GM12892 (cell line): ENCODE results near the gene ADAMTS12.

Source experiments
- DNase-seq: peaks from one replicate; pipeline ENCODE4 v3.0.0; 2011; ENCODE audit not compliant: insufficient read length
- FAIRE-seq: peaks from 2 replicates; lab custom pipeline; 2011; peaks lifted over from hg19 to GRCh38; lab: Jason Lieb, UNC
- POLR2A ChIP-seq: IDR thresholded peaks from 2 replicates; pipeline ENCODE4 v1.6.1; 2011; ENCODE audit warnings: low read depth, low read length, control low read depth
- POLR2AphosphoS5 ChIP-seq: IDR thresholded peaks from 2 replicates; pipeline ENCODE4 v1.6.1; 2011; ENCODE audit warnings: low read depth, low read length, control low read depth
- TAF1 ChIP-seq: IDR thresholded peaks from 2 replicates; pipeline ENCODE4 v1.6.1; 2011; ENCODE audit warnings: low read depth, mild to moderate bottlenecking, control low read depth, low read length, borderline replicate concordance

The ADAMTS12 gene

GRCh38 chr5:33857037-33857436 lies 34.8 kb downstream of the ADAMTS12 start:
- TF ChIP-seq POLR2AphosphoS5 (no peak), POLR2A (no peak), TAF1 (no peak)
- FAIRE-seq (peak; percentile 60), DNase-seq (no peak)

GRCh38 chr5:33855396-33855795 lies 36.4 kb downstream of the ADAMTS12 start:
- FAIRE-seq (no peak), DNase-seq (no peak)
- no peak for TF ChIP-seq POLR2A

- no peak for TF ChIP-seq POLR2A
- no peak for DNase-seq
- FAIRE-seq = no peak
Measured at GRCh38 chr5:33854733-33855151, 37.0 kb downstream of the ADAMTS12 start.

- no peak for TF ChIP-seq POLR2AphosphoS5
- TF ChIP-seq POLR2A = no peak
- no peak for TF ChIP-seq TAF1
- DNase-seq = no peak
- peak; percentile 24 for FAIRE-seq
Measured at GRCh38 chr5:33852837-33853236, 39.0 kb downstream of the ADAMTS12 start.

- TF ChIP-seq TAF1 (no peak), POLR2A (no peak), POLR2AphosphoS5 (no peak)
- DNase-seq = no peak
- no peak for FAIRE-seq
Measured at GRCh38 chr5:33852319-33852718, 39.5 kb downstream of the ADAMTS12 start.

DNA sequence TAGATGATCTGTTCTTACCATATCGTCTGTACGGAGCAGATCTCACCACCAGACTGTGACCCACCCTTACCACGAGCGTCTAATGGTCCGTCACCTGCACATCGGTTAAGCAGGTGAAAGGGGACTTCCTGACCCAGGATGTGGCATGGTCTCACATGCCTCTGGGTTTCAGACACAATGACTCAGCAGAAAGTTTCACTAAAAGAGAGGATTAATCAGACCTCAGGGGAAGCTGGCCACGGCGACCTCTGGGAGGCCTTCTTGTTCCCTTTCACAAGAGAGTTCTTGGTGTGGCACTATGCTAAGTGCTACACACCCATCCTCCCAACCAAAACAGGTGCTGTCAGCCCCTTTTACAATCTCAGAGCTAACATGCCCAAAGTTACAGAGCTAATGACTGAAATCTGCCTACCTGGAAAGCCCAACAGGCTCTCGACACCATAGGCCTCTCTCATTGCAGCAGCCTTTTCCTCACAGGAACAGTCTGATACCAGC lies 41.6 kb downstream of the ADAMTS12 start:
- peak; percentile 44; the same call in 1 of the 2 replicates for TF ChIP-seq POLR2AphosphoS5
- TF ChIP-seq TAF1 = no peak
- DNase-seq (peak; percentile 42), FAIRE-seq (peak; percentile 98)

- FAIRE-seq = peak; percentile 90
- no peak for DNase-seq
- no peak for TF ChIP-seq POLR2A
- TF ChIP-seq TAF1 = no peak
Measured at GRCh38 chr5:33848554-33848953, 43.2 kb downstream of the ADAMTS12 start.

- peak; percentile 51 for FAIRE-seq
- no peak for DNase-seq
- no peak for TF ChIP-seq POLR2A
- no peak for TF ChIP-seq POLR2AphosphoS5
- TF ChIP-seq TAF1 = no peak
Measured at GRCh38 chr5:33846851-33847250, 44.9 kb downstream of the ADAMTS12 start.

GRCh38 chr5:33843579-33843978 lies 48.2 kb downstream of the ADAMTS12 start:
- no peak for TF ChIP-seq POLR2AphosphoS5
- no peak for TF ChIP-seq TAF1
- no peak for TF ChIP-seq POLR2A
- FAIRE-seq = no peak
- no peak for DNase-seq

DNA sequence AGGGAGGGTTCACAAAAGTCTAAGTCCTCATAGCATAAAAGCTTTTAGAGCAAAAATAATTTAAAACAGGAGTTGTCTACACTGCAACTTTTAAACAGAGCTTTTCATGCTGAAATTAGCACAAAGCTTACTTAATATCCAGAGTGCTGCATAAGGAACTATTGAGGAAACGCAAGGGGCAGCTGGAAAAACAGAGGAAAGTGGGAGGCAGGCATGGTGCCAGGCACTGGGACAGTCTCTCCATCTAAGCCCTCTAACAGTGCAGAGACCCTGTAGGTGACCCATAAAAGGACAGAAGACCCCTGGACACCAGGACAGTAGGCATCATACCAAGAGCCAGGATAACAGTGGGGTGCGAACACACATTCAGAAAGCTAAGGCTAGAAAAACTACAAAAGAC lies 49.3 kb downstream of the ADAMTS12 start:
- TF ChIP-seq POLR2AphosphoS5 (no peak), TAF1 (no peak), POLR2A (no peak)
- DNase-seq (no peak), FAIRE-seq (no peak)

DNA sequence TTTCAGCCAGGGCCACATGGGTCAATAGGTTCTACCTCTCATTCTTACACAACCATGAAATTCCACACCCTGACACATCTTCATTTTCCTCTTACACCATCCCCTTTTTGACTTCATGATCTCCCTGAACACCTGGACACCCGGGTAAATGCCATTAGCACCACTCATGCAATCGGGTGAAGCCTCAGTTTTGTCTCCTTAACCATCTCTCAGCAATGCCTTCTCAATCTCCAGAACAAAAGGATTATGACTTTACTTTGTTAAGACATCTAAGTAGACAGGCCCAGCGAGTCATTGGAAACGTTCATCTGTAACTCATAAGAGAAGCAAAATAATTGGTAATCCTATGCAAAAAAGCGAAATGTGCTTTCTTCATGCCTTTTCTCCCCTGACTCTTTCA lies 49.9 kb downstream of the ADAMTS12 start:
- FAIRE-seq (no peak), DNase-seq (no peak)
- TF ChIP-seq POLR2A (no peak), TAF1 (no peak), POLR2AphosphoS5 (no peak)

GRCh38 chr5:33840927-33841547 lies 50.8 kb downstream of the ADAMTS12 start:
- FAIRE-seq (peak; percentile 82), DNase-seq (no peak)
- TF ChIP-seq POLR2AphosphoS5 = peak; percentile 33; the same call in 1 of the 2 replicates
- peak; percentile 38; the same call in 1 of the 2 replicates for TF ChIP-seq POLR2A
- no peak for TF ChIP-seq TAF1
